AG04449 (cell line): ENCODE data around the gene PPM1L.

ENCODE experiments used
- CTCF ChIA-PET: fragments of 350-600 bp; formaldehyde crosslinking; extraction: SDS; loops from one replicate; lab custom pipeline; 2021; ENCODE audit warnings: antibody characterized with exemption; lab: Yijun Ruan, JAX
- POLR2A ChIA-PET: fragments of 400-600, 350-600 bp; formaldehyde crosslinking; extraction: SDS; loops from one replicate; lab custom pipeline; 2020; ENCODE audit warnings: antibody characterized with exemption, inconsistent platforms; lab: Yijun Ruan, JAX
- DNase-seq: peaks from one replicate; pipeline ENCODE4 v3.0.0-alpha.2; 2010; ENCODE audit warnings: low read depth, low spot score
- H3K4me3 ChIP-seq: 2 replicates; pipeline ENCODE4 v1.5.1; 2011; ENCODE audit warnings: low read depth, mild to moderate bottlenecking, control low read depth, low read length
- CTCF ChIP-seq: IDR thresholded peaks from one replicate; pipeline ENCODE4 v1.5.1; 2011; ENCODE audit warnings: mild to moderate bottlenecking, moderate library complexity, low read length, control low read depth, inconsistent platforms; ENCODE audit not compliant: insufficient read depth; ENCODE audit errors: missing control alignments

Gene PPM1L

DNA sequence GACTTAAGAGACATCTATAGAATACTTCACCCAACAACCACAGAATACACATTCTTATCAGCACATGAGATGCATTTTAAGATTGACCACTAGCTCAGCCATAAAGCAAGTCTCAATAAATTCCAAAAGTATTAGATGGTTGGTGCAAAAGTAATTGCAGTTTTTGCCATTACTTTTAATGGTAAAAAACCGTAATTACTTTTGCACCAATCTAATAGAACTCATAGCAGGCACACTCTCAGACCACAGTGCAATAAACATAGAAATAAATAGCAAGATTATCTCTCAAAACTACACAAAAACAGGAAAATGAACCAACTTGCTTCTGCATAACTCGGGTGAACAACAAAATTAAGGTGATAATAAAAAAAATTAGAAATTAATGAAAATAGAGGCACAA, 33.7 kb upstream of the PPM1L start:
- ChIA-PET CTCF (no interaction called here), POLR2A (no interaction called here)
- no peak for TF ChIP-seq CTCF
- no peak overlapping the region for H3K4me3 ChIP-seq
- DNase-seq: no peak

- CTCF ChIA-PET: no interaction called here
- POLR2A ChIA-PET: no interaction called here
- DNase-seq: no peak
- no peak overlapping the region for H3K4me3 ChIP-seq
- TF ChIP-seq CTCF: no peak
Observed at GRCh38 chr3:160725338-160725737, 30.7 kb upstream of the PPM1L start.

GRCh38 chr3:160735826-160736225, 20.2 kb upstream of the PPM1L start:
- POLR2A ChIA-PET: no interaction called here
- no peak overlapping the region for H3K4me3 ChIP-seq
- CTCF ChIA-PET: no interaction called here
- no peak for TF ChIP-seq CTCF
- DNase-seq: no peak

GRCh38 chr3:160738048-160738447, 18.0 kb upstream of the PPM1L start:
- DNase-seq: no peak
- ChIA-PET POLR2A (no interaction called here), CTCF (interaction anchor here (0.9 kb wide), 1 partner anchor 17 kb away, joined by 3 read pairs; no protein-coding TSS in a partner anchor)
- no peak overlapping the region for H3K4me3 ChIP-seq
- TF ChIP-seq CTCF: no peak

GRCh38 chr3:160739079-160739478, 17.0 kb upstream of the PPM1L start:
- H3K4me3 ChIP-seq: no peak overlapping the region
- ChIA-PET POLR2A (no interaction called here), CTCF (interaction anchor here (0.9 kb wide), 1 partner anchor 53 kb away, joined by 3 read pairs; no protein-coding TSS in a partner anchor)
- no peak for TF ChIP-seq CTCF
- DNase-seq: no peak

DNA sequence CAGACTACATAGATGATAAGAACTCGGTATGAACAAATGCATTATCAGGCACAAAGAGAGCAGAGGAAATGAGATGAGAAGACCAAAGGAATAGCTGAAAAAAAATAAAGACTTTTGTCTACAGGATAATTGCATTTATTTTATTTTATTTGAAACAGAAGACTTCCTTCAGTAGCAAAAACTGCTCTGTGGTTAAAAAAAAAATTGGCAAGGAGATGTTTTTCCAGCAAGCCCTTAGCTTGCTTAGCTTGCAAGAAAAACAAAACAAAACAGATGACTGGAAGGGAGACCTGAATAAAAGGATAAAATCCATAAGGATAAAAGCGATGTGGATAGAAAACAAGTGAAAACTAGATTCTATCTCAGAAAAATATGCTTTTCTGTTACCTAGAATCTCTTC, 9.1 kb upstream of the PPM1L start:
- TF ChIP-seq CTCF: no peak
- H3K4me3 ChIP-seq: no peak overlapping the region
- POLR2A ChIA-PET: no interaction called here
- DNase-seq: no peak
- CTCF ChIA-PET: no interaction called here
